ENCODE results near the gene NMT1. TPM values are rescaled to one million over a fixed set of nuclear protein-coding genes. Genes with fewer than 3 reads are reported as not detected.

Gene NMT1
- total RNA-seq, 1 experiment from 2014 or later: 173 TPM

DNA sequence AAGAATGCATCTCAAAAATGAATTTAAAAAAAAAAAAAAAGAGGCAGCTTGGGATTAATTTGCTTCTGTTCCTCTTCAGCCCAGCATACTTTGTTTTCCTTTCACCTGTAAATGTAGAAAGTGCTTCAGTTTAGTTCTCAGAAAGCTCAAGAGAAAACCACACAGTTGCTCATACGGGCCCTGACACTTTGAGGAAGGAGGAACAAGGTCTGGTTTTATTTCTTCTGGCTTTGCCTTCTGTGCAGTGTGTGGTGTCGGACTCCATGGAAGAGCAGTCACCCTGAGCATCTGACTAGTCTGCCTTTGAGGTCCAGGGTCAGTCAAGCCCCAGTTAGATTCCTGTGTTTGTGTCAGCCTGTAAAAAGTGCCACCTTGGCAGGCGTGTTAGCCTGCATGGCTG lies 27.6 kb downstream of the NMT1 start:
- ATAC-seq: no peak
- intact Hi-C loops (cut with micrococcal nuclease): loop anchor here (2.0 kb wide), 1 partner anchor 20 kb away; no protein-coding TSS in a partner anchor
- ChIA-PET POLR2A (no interaction called here), CTCF (no interaction called here), RAD21 (ENCODE audit: low non-redundant PET in 1 of 2, low total read pairs in 2 of 2, uncharacterized antibody in 2 of 2, unreplicated experiment in 2 of 2) (interaction anchor here in 1 of 2 experiments (0.6 kb wide), 1 partner anchor 130 kb away, joined by 4 read pairs; no protein-coding TSS in a partner anchor)
- Histone ChIP-seq H3K79me2 (ENCODE audit: insufficient read depth, low read length) (peaks cover 22% of the 10 kb centered on the region), H3K9ac (ENCODE audit: low read length) (no peak overlapping the region), H3K27me3 (ENCODE audit: insufficient read depth, low read length) (no peaks in the 10 kb centered on the region), H3K9me3 (ENCODE audit: control insufficient read depth in 1 of 2, insufficient read depth in 1 of 2, low read depth in 1 of 2, low read length in 2 of 2) (no peaks in the 10 kb centered on the region), H3K4me2 (ENCODE audit: low read length) (no peak overlapping the region), H3K27ac (ENCODE audit: low read depth, low read length) (no peak overlapping the region), H3K36me3 (ENCODE audit: control insufficient read depth in 1 of 2, insufficient read depth in 2 of 2, low read length in 2 of 2) (peaks cover 55 to 59% of the 10 kb centered on the region in 2 experiments), H3K4me1 (ENCODE audit: control insufficient read depth in 1 of 2, insufficient read depth in 2 of 2, low read length in 2 of 2) (peaks cover 3 to 24% of the 10 kb centered on the region in 2 experiments), H3K9me2 (ENCODE audit: insufficient read depth) (no peaks in the 10 kb centered on the region), H2AFZ (ENCODE audit: low read depth, low read length, poor library complexity, severe bottlenecking) (no peak overlapping the region), H4K20me1 (ENCODE audit: insufficient read depth) (peaks cover 4% of the 10 kb centered on the region; the same call in 1 of the 2 replicates), H3K4me3 (replicated peaks in 1 of 2; ENCODE audit: low read depth in 1 of 2, low read length in 2 of 2) (no peak overlapping the region)
- no peak for TF ChIP-seq RAD21 (IDR thresholded peaks at IDR 0.05; ENCODE audit: low read depth)
- TF ChIP-seq CBX3 (IDR thresholded peaks at IDR 0.05; ENCODE audit: low read depth): no peak
- BruUV-seq (replicated peaks): TSS peak; percentile 27
- no peak for DNase-seq (ENCODE audit: low read depth, low spot score)

DNA sequence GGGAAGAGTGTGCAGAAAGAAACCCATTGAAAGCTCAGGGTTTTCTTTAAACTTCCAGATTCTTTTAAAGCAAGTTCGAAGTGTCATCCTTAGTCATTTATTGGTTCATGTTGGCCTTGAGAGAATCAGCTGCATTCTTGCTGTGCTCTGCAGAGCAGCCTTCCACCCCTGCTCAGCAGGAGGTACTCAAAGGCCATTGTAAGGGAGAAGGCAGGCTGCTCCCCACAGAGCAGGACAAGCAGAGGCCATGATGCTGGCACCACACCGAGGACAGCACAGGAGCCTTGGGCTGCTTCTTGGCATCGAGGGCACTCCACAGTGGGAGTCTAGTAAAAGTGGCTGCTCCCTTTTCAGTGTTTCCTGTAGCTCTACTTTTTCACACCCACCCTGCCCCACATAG lies 29.6 kb downstream of the NMT1 start:
- Histone ChIP-seq H3K9me3 (ENCODE audit: control insufficient read depth in 1 of 2, insufficient read depth in 1 of 2, low read depth in 1 of 2, low read length in 2 of 2) (no peaks in the 10 kb centered on the region), H3K4me1 (ENCODE audit: control insufficient read depth in 1 of 2, insufficient read depth in 2 of 2, low read length in 2 of 2) (peaks cover 3 to 24% of the 10 kb centered on the region in 2 experiments), H2AFZ (ENCODE audit: low read depth, low read length, poor library complexity, severe bottlenecking) (no peak overlapping the region), H3K27me3 (ENCODE audit: insufficient read depth, low read length) (no peaks in the 10 kb centered on the region), H4K20me1 (ENCODE audit: insufficient read depth) (peaks cover 4% of the 10 kb centered on the region; the same call in 1 of the 2 replicates), H3K36me3 (ENCODE audit: control insufficient read depth in 1 of 2, insufficient read depth in 2 of 2, low read length in 2 of 2) (peaks cover 52 to 57% of the 10 kb centered on the region in 2 experiments), H3K4me3 (replicated peaks in 1 of 2; ENCODE audit: low read depth in 1 of 2, low read length in 2 of 2) (no peak overlapping the region), H3K4me2 (ENCODE audit: low read length) (no peak overlapping the region), H3K9ac (ENCODE audit: low read length) (no peak overlapping the region), H3K27ac (ENCODE audit: low read depth, low read length) (no peak overlapping the region), H3K79me2 (ENCODE audit: insufficient read depth, low read length) (peaks cover 23% of the 10 kb centered on the region), H3K9me2 (ENCODE audit: insufficient read depth) (no peaks in the 10 kb centered on the region)
- TF ChIP-seq ZBTB33 (IDR thresholded peaks at IDR 0.05; ENCODE audit: extremely low read depth, insufficient replicate concordance, low read length) (no peak), POLR2AphosphoS5 (IDR thresholded peaks at IDR 0.05; ENCODE audit: low read depth, low read length) (no peak), SP1 (IDR thresholded peaks at IDR 0.05; ENCODE audit: low read depth) (no peak), SIN3A (IDR thresholded peaks at IDR 0.05; ENCODE audit: low read depth) (no peak), FOSL1 (IDR thresholded peaks at IDR 0.05; ENCODE audit: low read depth) (no peak), CTCF (IDR thresholded peaks at IDR 0.05 in 2 of 3, conservative IDR thresholded peaks at IDR 0.05 in 1 of 3; ENCODE audit: borderline replicate concordance in 1 of 3, insufficient read depth in 1 of 3, low read depth in 2 of 3, low read length in 2 of 3) (no peak), EZH2phosphoT487 (IDR thresholded peaks at IDR 0.05; ENCODE audit: borderline replicate concordance) (no peak), YY1 (IDR thresholded peaks at IDR 0.05; ENCODE audit: extremely low read depth, insufficient replicate concordance, low read depth, low read length) (no peak), ZNF274 (IDR thresholded peaks at IDR 0.05; ENCODE audit: low read depth, low read length) (no peak), EZH2 (IDR thresholded peaks at IDR 0.05) (no peak), TCF7L2 (IDR thresholded peaks at IDR 0.05; ENCODE audit: borderline replicate concordance, extremely low read depth, insufficient read depth, insufficient read length) (no peak), EGR1 (IDR thresholded peaks at IDR 0.05; ENCODE audit: low read depth) (no peak), CEBPB (IDR thresholded peaks at IDR 0.05; ENCODE audit: low read depth) (no peak), ZFX (IDR thresholded peaks at IDR 0.05) (no peak)
- TF ChIP-seq, protein P1, sequence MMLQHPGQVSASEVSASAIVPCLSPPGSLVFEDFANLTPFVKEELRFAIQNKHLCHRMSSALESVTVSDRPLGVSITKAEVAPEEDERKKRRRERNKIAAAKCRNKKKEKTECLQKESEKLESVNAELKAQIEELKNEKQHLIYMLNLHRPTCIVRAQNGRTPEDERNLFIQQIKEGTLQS (IDR thresholded peaks at IDR 0.05): no peak
- ATAC-seq: no peak
- DNase-seq (ENCODE audit: low read depth, low spot score): no peak
- intact Hi-C loops (cut with micrococcal nuclease): loop anchor here (10.0 kb wide), 1 partner anchor 316 kb away; no protein-coding TSS in a partner anchor
- BruUV-seq (replicated peaks): no TSS peak
- CTCF ChIA-PET: no interaction called here
- POLR2A ChIA-PET: interaction anchor here (0.7 kb wide), 1 partner anchor 35 kb away, joined by 3 read pairs; no protein-coding TSS in a partner anchor
- RAD21 ChIA-PET (ENCODE audit: low non-redundant PET in 1 of 2, low total read pairs in 2 of 2, uncharacterized antibody in 2 of 2, unreplicated experiment in 2 of 2): no interaction called here

All from HCT116 (cell line).